Smooth muscle cell of the brain vasculature (primary cell): Measurements from ENCODE around the gene AKAP7.
"Not testable (repeated sequence)": the region's sequence is repeated elsewhere in the genome, so short reads cannot be mapped to it uniquely, and the experiment has no call there.

Source experiments
- DNase-seq: peaks from one replicate; pipeline ENCODE4 v3.0.0-alpha.2; 2012; ENCODE audit warnings: low read depth, low spot score

Gene AKAP7

DNA sequence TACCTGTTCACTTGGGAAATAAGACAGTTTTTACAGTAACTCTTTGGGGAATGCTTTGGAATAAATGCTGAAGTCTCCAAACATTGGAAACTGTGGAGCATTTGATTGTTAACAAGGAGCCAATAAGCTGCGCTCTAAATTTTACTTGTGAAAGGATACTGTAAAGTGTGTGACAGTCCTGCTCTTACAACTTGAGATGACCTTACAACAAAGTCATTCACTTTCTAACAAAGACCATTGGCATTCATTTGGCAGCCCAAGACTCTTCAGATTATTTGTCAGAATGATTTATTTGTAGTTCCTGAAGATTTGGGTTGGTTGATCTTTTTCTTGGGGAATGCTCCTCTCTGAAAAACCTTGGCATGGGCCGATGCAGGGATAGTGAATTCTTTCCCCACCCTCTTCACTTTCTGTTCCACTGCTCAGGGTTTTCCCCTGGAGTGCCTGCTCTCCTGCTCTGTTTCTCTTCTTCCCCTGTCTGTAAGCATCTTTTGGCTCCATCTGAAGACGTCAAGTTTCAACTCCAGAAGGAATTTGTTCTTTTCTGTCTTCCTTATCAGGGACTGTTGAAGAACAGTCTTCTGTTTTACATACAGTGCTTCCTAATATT lies 116.4 kb downstream of the AKAP7 start:
- no peak for DNase-seq

- DNase-seq = no peak
Observed at GRCh38 chr6:131255434-131255833, 120.2 kb downstream of the AKAP7 start.

DNA sequence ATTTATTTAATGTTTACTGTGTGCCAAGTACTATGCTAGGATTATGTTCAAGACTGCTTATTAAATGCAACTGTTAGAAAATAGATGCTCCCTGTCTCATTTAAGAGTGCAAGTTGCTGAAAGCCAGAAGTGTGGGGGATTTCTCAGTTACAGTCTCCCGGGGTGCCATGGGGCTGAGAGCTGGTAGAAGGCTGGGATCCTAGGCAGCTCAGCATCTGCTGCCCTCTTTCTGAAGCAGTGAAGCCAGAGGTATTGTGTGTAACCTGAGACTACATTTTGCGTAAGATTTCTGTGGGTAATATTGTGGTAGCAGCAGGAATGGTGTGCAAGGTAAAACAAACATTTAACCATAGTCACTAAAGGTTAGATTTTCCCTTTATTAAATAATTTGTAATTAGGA lies 120.6 kb downstream of the AKAP7 start:
- DNase-seq = peak; percentile 24

GRCh38 chr6:131257104-131257503 lies 121.8 kb downstream of the AKAP7 start:
- no peak for DNase-seq

GRCh38 chr6:131258010-131258652 lies 122.9 kb downstream of the AKAP7 start:
- no peak for DNase-seq

DNA sequence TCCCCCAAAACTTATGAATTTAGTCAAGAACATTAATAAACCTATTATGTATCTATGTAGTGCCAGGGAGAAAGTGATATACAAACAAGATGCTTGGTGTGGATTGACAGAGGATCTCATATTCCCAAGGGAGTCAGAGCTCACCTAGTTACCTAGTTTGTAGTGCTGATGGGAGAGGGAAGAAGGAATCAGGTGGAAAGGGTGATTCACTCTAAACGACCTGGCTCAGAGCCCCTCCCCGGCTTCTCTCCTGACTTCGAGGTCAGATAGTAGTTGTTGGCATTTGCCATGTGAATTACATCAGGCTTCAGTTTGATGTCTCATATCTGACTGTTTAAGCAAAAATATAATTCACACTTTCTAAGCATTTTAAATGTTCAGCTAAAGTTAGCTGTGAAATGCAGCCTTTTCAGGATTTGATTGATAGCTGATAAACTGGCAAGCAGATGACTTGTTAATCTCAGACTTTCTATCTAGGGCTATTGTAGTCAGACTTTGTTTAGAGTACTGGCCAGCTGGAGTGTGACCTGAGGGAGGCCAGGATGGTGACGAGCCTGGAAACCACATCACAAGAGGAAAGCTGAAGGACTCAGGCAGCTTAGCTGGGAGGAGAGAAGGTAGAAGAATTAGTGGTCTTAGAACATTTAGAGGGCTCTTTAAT lies 123.7 kb downstream of the AKAP7 start:
- DNase-seq = no peak

- DNase-seq = not testable (repeated sequence)
Observed at GRCh38 chr6:131260960-131261359, 125.7 kb downstream of the AKAP7 start.

DNA sequence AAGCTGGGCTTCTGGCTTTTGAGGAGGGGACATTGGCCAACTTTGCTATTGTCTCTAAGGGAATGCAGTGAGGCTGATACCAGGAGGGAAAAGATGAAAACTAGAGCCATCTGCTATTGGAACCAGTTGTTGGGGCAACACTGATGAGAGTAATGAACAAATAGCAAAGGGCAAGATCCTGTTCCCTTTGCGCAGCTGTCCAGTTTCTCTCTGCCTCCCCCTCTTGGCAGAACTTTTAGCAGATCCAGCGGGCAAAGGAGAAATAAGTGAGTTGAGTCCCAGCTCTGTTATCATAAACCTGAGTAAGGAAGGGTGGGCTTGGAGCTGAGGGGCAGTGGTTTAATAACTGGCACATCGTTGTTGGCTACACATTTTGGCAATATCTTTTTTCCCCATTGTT lies 126.8 kb downstream of the AKAP7 start:
- no peak for DNase-seq

DNA sequence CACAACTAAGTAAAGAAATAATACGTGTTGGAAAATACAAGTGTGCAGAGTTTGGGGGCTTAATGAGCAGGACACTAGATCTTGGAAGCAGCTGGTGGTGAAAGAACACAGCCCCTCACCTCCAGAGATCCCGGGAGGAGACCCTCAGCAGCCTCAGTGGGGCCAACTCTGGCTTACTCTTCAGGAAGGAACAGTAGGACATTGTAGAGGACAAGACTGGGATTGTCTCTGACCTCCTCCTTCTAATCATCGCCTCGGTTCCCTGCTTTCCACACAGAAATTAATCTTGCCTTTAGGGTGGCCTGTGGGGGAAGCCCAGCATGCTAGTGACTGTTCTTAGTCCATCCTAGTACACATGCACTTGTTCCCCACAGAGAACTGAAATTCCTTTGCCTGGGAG lies 130.7 kb downstream of the AKAP7 start:
- DNase-seq = no peak

GRCh38 chr6:131268303-131268702 lies 133.0 kb downstream of the AKAP7 start:
- no peak for DNase-seq

DNA sequence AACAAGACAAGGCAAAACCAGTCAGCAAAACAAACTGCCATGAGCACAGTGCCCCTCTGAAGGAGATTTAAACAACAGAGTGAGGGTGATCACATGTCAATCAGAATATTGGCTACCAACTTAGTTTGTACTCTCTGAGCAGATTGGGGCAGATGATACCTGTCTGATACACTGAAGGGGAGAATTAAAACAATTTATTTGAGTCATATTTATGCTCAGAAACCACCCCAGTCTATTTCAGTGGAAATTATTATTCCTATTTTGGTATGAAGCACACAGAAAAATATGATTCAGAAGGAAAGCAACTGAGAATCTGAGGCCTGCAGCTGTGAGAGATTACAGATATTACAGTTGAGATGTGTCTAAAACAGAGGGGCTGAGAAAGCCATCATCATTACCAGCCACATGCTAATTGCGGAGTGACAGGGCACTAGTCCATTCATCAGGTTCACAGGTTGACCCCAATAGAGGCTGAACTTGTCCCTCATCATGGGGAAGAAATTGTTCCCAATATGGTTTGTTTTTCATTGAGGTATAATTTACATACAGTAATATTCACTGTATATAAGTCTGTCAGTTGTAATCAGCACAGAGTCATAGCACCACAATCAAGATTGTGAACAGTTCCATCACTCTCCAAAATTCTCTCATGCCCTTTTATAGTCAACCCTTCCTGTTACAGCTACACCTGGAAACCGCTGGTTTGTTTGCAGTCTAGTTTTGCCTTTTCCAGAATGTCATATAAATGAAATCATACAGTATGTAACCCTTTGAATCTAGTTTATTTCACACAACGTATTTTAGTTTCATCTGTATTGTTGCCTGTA lies 134.5 kb downstream of the AKAP7 start:
- no peak for DNase-seq

GRCh38 chr6:131270534-131270933 lies 135.3 kb downstream of the AKAP7 start:
- DNase-seq = no peak

- DNase-seq = no peak
Observed at GRCh38 chr6:131275273-131275672, 140.0 kb downstream of the AKAP7 start.

DNA sequence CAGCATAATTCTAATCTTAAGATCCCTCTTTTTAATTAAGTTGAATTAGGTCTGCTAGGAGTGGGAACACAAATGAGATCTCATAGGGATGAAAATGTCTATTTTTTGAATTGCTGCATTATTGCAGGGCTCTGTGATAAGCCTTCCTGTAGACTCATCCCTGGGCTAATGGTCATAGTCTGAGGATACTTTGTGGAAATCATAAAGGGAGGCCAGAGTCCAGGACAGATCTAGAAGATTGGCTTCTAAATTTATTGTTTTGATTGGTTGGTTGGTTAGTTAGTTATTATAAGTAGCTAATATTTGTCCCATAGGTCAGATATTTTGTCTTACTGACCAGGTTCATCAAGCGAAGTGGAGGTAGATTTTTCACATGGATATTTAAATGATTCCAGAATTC lies 142.3 kb downstream of the AKAP7 start:
- no peak for DNase-seq

DNA sequence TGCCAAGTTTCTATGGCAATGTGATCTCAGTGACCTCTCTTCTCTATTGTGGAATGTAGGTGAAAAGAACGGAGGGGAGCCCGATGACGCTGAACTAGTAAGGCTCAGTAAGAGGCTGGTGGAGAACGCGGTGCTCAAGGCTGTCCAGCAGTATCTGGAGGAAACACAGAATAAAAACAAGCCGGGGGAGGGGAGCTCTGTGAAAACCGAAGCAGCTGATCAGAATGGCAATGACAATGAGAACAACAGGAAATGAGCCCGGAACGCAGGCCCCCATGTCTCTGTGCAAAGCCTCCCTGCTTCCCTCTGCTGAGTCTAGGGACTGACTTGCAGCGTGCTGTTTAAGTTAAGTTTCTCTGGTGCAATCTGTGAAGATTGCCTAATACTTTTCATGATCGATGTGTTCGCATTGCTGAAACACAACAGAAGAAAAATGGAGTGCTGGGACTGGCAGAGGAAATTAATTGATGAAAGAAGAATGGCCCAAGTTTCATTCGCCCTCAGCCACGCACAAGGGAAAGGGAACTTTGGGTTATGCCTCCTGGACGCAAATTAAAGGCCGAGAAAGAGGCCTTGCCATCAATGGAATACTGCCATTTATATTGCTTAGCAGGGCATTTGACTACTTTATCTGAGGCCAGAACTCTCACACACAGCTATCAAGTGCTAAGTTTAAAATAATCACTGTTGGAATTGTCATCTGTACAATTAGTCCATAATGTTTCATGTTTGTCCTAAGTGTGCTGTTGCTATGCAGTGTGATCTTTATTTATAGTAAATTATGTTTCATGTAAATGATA lies 146.4 kb downstream of the AKAP7 start:
- DNase-seq = no peak

DNA sequence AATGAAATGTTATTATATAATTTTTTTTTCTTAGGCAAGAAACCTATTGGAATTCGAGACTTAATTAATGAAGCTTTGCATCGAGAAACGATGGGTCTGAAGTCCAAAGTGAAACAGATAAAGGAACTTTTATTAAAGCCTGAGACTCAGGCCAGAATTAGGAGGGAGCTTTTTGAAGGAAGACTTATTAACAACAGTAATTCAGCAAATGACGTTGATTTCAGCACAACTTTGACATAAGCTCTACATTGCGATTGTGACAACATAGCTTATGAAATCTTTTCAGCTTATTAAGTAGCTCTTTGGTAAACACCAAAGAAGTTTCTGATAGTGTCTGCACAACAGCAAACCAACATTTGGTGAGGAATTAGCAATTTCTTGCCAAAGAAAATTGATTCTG lies 147.1 kb downstream of the AKAP7 start:
- no peak for DNase-seq

DNA sequence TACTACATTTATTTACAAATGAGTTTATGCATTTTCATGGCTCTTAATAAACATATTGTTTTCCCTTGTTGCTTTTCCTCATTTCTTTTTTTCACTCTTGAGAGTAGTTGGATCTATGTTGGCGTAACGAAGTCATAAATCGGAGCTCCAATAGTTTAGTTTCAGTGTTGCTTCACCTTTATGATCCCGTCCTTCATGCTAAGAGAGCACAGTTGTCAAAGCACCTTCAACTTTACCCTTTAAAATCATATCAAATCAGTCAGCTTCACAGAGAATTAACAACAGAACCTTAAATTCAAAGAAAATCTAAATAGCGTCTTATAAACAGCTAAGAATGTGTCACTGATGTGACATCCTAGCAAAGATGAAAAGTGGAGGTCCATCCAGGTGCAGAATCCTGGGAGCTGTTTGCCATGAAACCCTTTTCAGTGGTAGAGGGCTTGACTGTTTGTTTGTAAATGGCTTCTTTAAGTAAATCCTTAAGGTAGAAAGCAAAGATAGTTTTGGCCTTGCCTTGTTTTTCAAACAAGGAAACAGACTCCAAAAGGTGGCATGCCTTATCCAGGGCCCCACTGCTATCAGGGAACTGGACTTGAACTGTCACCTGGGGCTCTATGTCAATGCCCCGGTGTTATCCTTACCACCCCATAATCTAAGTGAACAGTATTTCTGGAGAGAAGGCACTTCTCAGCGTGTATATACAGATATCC lies 148.4 kb downstream of the AKAP7 start:
- no peak for DNase-seq

DNA sequence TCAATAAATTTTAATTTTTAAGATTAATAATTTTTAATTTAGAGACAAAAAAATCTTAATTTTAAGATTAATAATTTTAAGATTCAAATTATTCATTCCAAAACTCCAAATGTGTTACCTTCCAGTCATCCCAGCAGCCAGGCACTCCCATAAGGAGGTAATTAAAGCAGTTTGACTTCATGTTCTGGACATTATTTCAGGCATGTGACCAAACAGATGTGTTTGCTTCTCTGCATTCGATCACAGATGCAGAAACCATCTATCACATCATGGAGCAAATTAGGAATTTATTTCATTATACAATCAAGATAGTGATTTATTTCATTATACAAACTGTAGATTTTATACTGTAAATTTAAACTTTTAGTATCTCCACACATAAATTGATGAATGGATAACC lies 150.3 kb downstream of the AKAP7 start:
- no peak for DNase-seq

DNA sequence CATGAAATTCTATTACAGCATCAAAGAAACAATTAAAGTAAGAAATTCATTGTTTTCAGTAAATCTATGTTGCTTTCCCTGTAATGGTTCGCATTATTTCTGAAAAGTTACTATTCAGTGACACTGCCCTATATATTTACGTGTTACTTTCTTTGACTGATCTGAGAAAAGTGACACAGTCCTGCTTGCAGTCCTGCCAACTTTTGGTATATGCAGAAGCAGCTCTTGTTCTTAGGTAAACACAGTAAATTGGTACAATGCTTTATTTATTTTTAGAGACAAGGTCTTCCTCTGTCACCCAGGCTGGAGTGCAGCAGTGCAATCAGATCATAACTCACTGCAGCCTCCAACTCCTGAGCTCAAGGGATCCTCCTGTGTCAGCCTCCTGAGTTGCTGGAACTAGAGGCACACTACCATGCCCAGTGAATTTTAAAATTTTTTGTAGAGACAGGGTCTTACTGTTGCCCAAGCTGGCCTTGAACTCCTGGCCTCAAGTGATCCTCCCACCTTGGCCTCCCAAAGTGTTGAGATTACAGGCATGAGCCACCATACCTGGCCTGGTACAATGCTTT lies 151.3 kb downstream of the AKAP7 start:
- no peak for DNase-seq

DNA sequence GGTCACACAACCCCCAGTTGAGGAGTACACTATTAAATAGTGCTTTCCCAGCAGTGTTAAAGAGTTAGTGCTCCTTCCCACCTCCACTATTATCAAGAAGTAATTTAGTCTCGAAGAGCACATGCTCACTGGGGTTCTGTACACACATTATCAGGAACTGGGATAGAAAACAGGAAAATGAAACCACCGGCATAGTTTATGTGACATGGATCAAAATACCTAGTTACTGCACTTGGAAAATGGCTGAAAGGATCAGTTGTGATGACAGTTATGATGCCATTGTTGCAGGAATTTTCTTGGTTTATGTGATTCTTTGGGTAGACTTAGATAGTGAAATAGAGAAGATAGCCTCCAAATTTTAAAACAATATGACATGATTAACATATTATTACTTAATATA lies 152.9 kb downstream of the AKAP7 start:
- no peak for DNase-seq

- DNase-seq = no peak
Observed at GRCh38 chr6:131290955-131291354, 155.7 kb downstream of the AKAP7 start.
